ENCODE data around the gene PRRX2. TPM values are rescaled to one million over a fixed set of nuclear protein-coding genes. Genes with fewer than 3 reads are reported as not detected.
"Not testable (repeated sequence)": the region's sequence is repeated elsewhere in the genome, so short reads cannot be mapped to it uniquely, and the experiment has no call there.

PRRX2 gene
- total RNA-seq, 1 donor from 2014 or later, result 1.1 TPM

DNA sequence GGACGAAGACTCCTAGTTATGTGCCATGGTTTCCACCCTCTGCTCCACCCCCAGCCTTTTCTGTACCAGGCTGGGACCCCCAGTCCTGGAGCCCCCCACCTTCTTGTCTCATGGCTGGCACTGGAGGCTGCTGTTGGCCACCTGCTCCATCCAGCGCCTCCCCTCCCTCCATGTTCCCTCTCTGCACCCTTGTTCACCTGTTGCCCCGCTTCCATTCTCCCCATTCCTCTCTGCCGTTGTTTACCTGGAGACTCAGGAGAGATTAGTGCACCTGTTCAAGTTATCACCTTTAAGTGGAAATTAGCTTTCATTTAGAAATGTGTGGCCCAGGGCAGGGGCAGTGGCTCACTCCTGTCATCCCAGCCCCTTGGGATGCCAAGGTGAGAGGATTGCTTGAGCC is 32.2 kb upstream of the PRRX2 start:
- Histone ChIP-seq H3K4me3 (no peak overlapping the region), H3K4me1 (peaks cover 18% of the 10 kb centered on the region), H3K27me3 (no peaks in the 10 kb centered on the region), H3K9me3 (no peaks in the 10 kb centered on the region), H3K27ac (no peak overlapping the region), H3K36me3 (peaks cover 56% of the 10 kb centered on the region)
- no peak for ATAC-seq
- intact Hi-C loops (cut with DNase I), result no loop called here
- TF ChIP-seq, protein P1, sequence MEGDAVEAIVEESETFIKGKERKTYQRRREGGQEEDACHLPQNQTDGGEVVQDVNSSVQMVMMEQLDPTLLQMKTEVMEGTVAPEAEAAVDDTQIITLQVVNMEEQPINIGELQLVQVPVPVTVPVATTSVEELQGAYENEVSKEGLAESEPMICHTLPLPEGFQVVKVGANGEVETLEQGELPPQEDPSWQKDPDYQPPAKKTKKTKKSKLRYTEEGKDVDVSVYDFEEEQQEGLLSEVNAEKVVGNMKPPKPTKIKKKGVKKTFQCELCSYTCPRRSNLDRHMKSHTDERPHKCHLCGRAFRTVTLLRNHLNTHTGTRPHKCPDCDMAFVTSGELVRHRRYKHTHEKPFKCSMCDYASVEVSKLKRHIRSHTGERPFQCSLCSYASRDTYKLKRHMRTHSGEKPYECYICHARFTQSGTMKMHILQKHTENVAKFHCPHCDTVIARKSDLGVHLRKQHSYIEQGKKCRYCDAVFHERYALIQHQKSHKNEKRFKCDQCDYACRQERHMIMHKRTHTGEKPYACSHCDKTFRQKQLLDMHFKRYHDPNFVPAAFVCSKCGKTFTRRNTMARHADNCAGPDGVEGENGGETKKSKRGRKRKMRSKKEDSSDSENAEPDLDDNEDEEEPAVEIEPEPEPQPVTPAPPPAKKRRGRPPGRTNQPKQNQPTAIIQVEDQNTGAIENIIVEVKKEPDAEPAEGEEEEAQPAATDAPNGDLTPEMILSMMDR (IDR thresholded peaks at IDR 0.05), result no peak
- DNase-seq, result no peak

DNA sequence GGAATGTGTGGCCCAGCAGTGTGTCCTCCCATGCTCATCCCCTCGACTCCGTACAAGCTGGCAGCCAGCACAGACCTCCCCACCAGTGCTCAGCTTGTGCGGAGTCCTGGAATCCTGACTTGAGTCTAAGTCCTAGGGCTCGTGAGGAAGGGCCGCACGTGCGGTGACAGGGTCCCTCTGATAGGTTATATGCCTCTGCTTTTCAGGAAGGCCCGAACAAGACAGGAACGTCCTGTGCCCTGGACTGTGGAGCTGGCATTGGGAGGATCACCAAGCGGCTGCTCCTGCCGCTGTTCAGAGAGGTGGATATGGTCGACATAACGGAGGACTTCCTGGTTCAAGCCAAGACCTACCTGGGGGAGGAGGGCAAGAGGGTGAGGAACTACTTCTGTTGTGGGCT is 31.6 kb upstream of the PRRX2 start:
- Histone ChIP-seq H3K4me1 (peaks cover 14% of the 10 kb centered on the region), H3K27ac (no peak overlapping the region), H3K27me3 (no peaks in the 10 kb centered on the region), H3K9me3 (no peaks in the 10 kb centered on the region), H3K4me3 (no peak overlapping the region), H3K36me3 (peaks cover 62% of the 10 kb centered on the region)
- TF ChIP-seq, protein P1 (IDR thresholded peaks at IDR 0.05), result no peak
- intact Hi-C loops (cut with DNase I), result no loop called here
- DNase-seq, result no peak
- ATAC-seq, result no peak

DNA sequence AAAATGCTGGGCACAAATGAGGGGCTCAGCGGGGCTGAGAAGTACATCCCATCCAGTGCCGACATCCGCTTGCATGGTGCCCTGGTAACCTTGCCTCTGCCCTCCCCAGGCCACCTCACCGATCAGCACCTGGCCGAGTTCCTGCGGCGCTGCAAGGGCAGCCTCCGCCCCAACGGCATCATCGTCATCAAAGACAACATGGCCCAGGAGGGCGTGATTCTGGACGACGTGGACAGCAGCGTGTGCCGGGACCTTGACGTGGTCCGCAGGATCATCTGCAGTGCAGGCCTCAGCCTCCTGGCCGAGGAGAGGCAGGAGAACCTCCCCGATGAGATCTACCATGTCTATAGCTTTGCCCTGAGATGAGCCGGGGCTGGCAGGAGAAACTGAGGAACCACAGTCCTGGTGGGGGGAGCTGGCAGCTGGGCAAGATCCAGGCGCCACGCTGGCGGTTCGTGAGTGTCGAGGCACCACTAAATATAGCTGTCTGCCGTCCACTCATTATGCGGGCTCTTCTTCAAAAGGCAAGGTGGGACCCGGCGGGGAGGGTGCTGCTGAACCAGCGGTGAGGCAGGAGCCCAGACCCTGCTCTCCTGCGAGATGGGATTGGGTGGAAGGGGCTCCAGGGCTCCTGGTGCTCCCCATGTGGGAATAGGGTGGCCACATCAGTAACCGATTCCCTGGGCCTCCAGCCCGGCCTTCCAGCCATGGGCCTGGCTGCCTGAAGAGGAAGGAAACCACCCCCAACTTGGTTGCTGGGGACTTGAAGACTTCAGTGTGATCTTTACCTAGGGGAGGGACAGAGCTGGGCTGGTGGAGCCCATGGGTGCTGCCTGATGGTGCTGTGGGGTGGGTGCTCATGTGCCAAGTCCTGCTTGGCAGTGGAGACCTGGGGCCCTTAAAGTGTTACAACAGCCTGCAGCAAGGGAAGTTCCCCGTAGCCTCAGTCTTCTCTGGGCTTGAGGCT is 30.1 kb upstream of the PRRX2 start:
- intact Hi-C loops (cut with DNase I), result no loop called here
- no peaks in the 10 kb centered on the region for H3K27me3 ChIP-seq
- peaks cover 9% of the 10 kb centered on the region for H3K4me1 ChIP-seq
- TF ChIP-seq, protein P1 (IDR thresholded peaks at IDR 0.05), result no peak
- H3K36me3 ChIP-seq, result peaks cover 72% of the 10 kb centered on the region
- DNase-seq (no peak), ATAC-seq (no peak)
- H3K9me3 ChIP-seq, result no peaks in the 10 kb centered on the region
- no peak overlapping the region for H3K4me3 ChIP-seq
- H3K27ac ChIP-seq, result no peak overlapping the region

DNA sequence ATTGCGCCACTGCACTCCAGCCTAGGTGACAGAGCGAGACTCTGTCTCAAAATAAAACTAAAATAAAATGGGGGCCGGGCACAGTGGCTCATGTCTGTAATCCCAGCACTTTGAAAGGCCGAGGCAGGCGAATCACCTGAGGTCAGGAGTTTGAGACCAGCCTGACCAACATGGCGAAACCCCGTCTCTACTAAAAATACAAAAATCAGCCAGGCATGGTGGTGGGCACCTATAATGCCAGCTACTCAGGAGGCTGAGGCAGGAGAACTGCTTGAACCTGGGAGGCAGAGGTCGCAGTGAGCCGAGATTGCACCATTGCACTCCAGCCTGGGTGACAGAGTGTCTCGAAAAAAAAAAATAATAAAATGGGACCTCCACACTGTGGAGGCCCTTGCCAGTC is 29.1 kb upstream of the PRRX2 start:
- DNase-seq; H3K27me3 ChIP-seq; ATAC-seq; H3K4me3 ChIP-seq; intact Hi-C loops (cut with DNase I); H3K27ac ChIP-seq; H3K9me3 ChIP-seq: not testable (repeated sequence)
- peaks cover 19% of the 10 kb centered on the region for H3K4me1 ChIP-seq
- peaks cover 72% of the 10 kb centered on the region for H3K36me3 ChIP-seq

DNA sequence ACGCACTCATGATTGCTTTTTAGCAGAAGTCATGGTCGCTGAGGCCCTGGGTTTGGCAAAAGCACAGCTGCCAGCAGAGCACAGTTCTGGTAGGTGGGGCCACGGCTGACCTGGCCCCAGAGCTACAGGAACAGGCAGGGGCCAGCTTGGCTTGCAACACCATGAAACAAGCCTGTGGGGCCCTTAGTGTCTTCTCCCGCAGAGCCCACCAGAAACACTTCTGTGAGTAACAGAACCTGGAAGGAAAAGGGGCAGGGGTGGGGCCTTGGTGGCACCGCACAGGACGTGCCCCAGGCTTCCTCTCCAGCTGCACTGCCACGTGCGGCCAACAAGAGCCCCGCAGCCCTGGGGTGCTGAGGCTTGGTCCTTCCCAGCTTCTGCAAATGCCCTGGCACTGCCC is 28.3 kb upstream of the PRRX2 start:
- intact Hi-C loops (cut with DNase I), result no loop called here
- Histone ChIP-seq H3K9me3 (no peaks in the 10 kb centered on the region), H3K4me3 (no peak overlapping the region), H3K4me1 (peaks cover 19% of the 10 kb centered on the region), H3K27ac (no peak overlapping the region), H3K36me3 (peaks cover 72% of the 10 kb centered on the region), H3K27me3 (no peaks in the 10 kb centered on the region)
- no peak for DNase-seq
- TF ChIP-seq, protein P1 (IDR thresholded peaks at IDR 0.05), result no peak
- no peak for ATAC-seq

DNA sequence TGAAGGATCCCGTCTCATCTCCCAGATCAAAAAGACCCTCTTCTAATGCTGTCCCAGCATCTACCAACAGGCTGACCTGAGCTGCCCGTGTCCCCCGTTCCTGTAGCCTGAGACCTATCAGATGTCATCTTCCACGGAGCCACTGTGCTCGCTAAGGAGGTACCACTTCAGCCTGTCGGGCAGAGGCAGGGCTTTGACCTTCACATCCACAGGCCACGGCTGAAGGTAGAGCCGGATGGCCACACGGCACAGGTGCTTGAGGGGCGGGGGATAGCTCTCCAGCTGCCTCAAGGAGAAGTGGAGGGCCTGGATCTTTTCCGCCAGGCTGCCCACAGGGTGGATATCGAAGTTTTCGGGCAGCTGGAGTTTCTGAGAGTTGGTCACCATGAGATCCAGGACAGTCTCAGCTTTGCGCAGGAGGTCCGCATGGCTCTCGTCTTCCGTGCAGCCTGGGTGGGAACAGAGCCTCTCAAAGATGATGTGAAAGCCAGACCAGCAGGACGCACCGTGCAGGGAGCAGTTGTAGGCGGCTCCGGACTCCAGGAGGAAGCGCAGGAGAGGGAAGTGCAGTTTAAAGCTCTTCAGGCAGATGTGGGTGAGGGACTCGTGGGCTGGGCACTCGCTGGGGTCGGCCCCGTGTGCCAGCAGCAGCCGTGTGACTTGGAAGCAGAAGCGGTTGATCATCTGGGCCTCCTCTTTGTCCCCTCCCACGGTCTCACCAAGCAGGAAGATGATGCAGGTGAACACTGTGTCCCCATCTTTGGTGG is 27.6 kb upstream of the PRRX2 start:
- no peak overlapping the region for H3K4me3 ChIP-seq
- DNase-seq, result no peak
- intact Hi-C loops (cut with DNase I), result no loop called here

More for the DNA sequence above, 27.6 kb upstream of the PRRX2 start:
- Histone ChIP-seq H3K36me3 (peaks cover 67% of the 10 kb centered on the region), H3K9me3 (no peaks in the 10 kb centered on the region), H3K27me3 (no peaks in the 10 kb centered on the region), H3K27ac (no peak overlapping the region), H3K4me1 (peaks cover 19% of the 10 kb centered on the region)
- TF ChIP-seq, protein P1 (IDR thresholded peaks at IDR 0.05), result no peak
- no peak for ATAC-seq
